ENCODE results near the gene NDUFS4. TPM values are rescaled to one million over a fixed set of nuclear protein-coding genes. Genes with fewer than 3 reads are reported as not detected.

NDUFS4 gene
- polyA plus RNA-seq, 4 donors, result 95.0 to 142 (median 125) TPM

GRCh38 chr5:53575831-53576230, 15.4 kb downstream of the NDUFS4 start:
- FAIRE-seq (no peak), DNase-seq (no peak)
- H3K27me3 ChIP-seq (ENCODE audit: control insufficient read depth in 3 of 3, insufficient read depth in 3 of 3, low read length in 3 of 3), result no peaks in the 10 kb centered on the region
- no peak overlapping the region for H3K27ac ChIP-seq (ENCODE audit: low read depth in 1 of 3, low read length in 2 of 3)
- H3K36me3 ChIP-seq (ENCODE audit: control insufficient read depth in 3 of 3, insufficient read depth in 2 of 3, low read depth in 1 of 3, low read length in 3 of 3), result no peaks in the 10 kb centered on the region
- no peaks in the 10 kb centered on the region for H3K9me3 ChIP-seq (ENCODE audit: control insufficient read depth in 2 of 2, insufficient read depth in 1 of 2, low read depth in 1 of 2, low read length in 1 of 2)
- peaks cover 0 to 2% (median 0%) of the 10 kb centered on the region in 3 donors for H3K4me1 ChIP-seq (ENCODE audit: control insufficient read depth in 3 of 3, insufficient read depth in 2 of 3, low read depth in 1 of 3, low read length in 2 of 3)
- no peak overlapping the region for H3K4me3 ChIP-seq (ENCODE audit: low read depth in 1 of 3, low read length in 3 of 3)

- H3K27me3 ChIP-seq (ENCODE audit: control insufficient read depth in 3 of 3, insufficient read depth in 3 of 3, low read length in 3 of 3), result no peaks in the 10 kb centered on the region
- DNase-seq, result no peak
- peaks cover 0 to 2% (median 0%) of the 10 kb centered on the region in 3 donors for H3K4me1 ChIP-seq (ENCODE audit: control insufficient read depth in 3 of 3, insufficient read depth in 2 of 3, low read depth in 1 of 3, low read length in 2 of 3)
- 78 to 86% (median 83%) methylated on average over 2 of the region's 2 CpGs for WGBS, 3 donors
- no peaks in the 10 kb centered on the region for H3K9me3 ChIP-seq (ENCODE audit: control insufficient read depth in 2 of 2, insufficient read depth in 1 of 2, low read depth in 1 of 2, low read length in 1 of 2)
- H3K36me3 ChIP-seq (ENCODE audit: control insufficient read depth in 3 of 3, insufficient read depth in 2 of 3, low read depth in 1 of 3, low read length in 3 of 3), result no peaks in the 10 kb centered on the region
- no peak overlapping the region for H3K27ac ChIP-seq (ENCODE audit: low read depth in 1 of 3, low read length in 2 of 3)
- no peak overlapping the region for H3K4me3 ChIP-seq (ENCODE audit: low read depth in 1 of 3, low read length in 3 of 3)
- FAIRE-seq, result no peak
Measured at GRCh38 chr5:53576674-53577073, 16.2 kb downstream of the NDUFS4 start.

GRCh38 chr5:53578854-53579253, 18.4 kb downstream of the NDUFS4 start:
- peaks cover 0 to 2% (median 0%) of the 10 kb centered on the region in 3 donors for H3K4me1 ChIP-seq (ENCODE audit: control insufficient read depth in 3 of 3, insufficient read depth in 2 of 3, low read depth in 1 of 3, low read length in 2 of 3)
- H3K27ac ChIP-seq (ENCODE audit: low read depth in 1 of 3, low read length in 2 of 3), result no peak overlapping the region
- peaks cover 0 to 2% (median 0%) of the 10 kb centered on the region in 3 donors for H3K36me3 ChIP-seq (ENCODE audit: control insufficient read depth in 3 of 3, insufficient read depth in 2 of 3, low read depth in 1 of 3, low read length in 3 of 3)
- WGBS, 3 donors, result 92 to 99% (median 94%) methylated on average over 4 of the region's 4 CpGs
- H3K27me3 ChIP-seq (ENCODE audit: control insufficient read depth in 3 of 3, insufficient read depth in 3 of 3, low read length in 3 of 3), result no peaks in the 10 kb centered on the region
- no peaks in the 10 kb centered on the region for H3K9me3 ChIP-seq (ENCODE audit: control insufficient read depth in 2 of 2, insufficient read depth in 1 of 2, low read depth in 1 of 2, low read length in 1 of 2)
- FAIRE-seq (no peak), DNase-seq (no peak)
- no peak overlapping the region for H3K4me3 ChIP-seq (ENCODE audit: low read depth in 1 of 3, low read length in 3 of 3)

- Histone ChIP-seq H3K4me1 (ENCODE audit: control insufficient read depth in 3 of 3, insufficient read depth in 2 of 3, low read depth in 1 of 3, low read length in 2 of 3) (peaks cover 0 to 2% (median 0%) of the 10 kb centered on the region in 3 donors), H3K27me3 (ENCODE audit: control insufficient read depth in 3 of 3, insufficient read depth in 3 of 3, low read length in 3 of 3) (no peaks in the 10 kb centered on the region), H3K9me3 (ENCODE audit: control insufficient read depth in 2 of 2, insufficient read depth in 1 of 2, low read depth in 1 of 2, low read length in 1 of 2) (no peaks in the 10 kb centered on the region), H3K27ac (ENCODE audit: low read depth in 1 of 3, low read length in 2 of 3) (no peak overlapping the region), H3K36me3 (ENCODE audit: control insufficient read depth in 3 of 3, insufficient read depth in 2 of 3, low read depth in 1 of 3, low read length in 3 of 3) (peaks cover 0 to 5% (median 0%) of the 10 kb centered on the region in 3 donors), H3K4me3 (ENCODE audit: low read depth in 1 of 3, low read length in 3 of 3) (no peak overlapping the region)
- DNase-seq (no peak), FAIRE-seq (no peak)
- 93 to 95% (median 94%) methylated on average over 7 of the region's 7 CpGs for WGBS, 3 donors
Measured at GRCh38 chr5:53580547-53580946, 20.1 kb downstream of the NDUFS4 start.

GRCh38 chr5:53582225-53582624, 21.8 kb downstream of the NDUFS4 start:
- no peaks in the 10 kb centered on the region for H3K9me3 ChIP-seq (ENCODE audit: control insufficient read depth in 2 of 2, insufficient read depth in 1 of 2, low read depth in 1 of 2, low read length in 1 of 2)
- no peak for FAIRE-seq
- peaks cover 0 to 5% (median 0%) of the 10 kb centered on the region in 3 donors for H3K36me3 ChIP-seq (ENCODE audit: control insufficient read depth in 3 of 3, insufficient read depth in 2 of 3, low read depth in 1 of 3, low read length in 3 of 3)
- no peak for DNase-seq
- peaks cover 0 to under 1% (median 0%) of the 10 kb centered on the region in 3 donors for H3K4me1 ChIP-seq (ENCODE audit: control insufficient read depth in 3 of 3, insufficient read depth in 2 of 3, low read depth in 1 of 3, low read length in 2 of 3)
- H3K27ac ChIP-seq (ENCODE audit: low read depth in 1 of 3, low read length in 2 of 3), result no peak overlapping the region
- 85 to 87% (median 85%) methylated on average over 4 of the region's 4 CpGs for WGBS, 3 donors
- H3K27me3 ChIP-seq (ENCODE audit: control insufficient read depth in 3 of 3, insufficient read depth in 3 of 3, low read length in 3 of 3), result no peaks in the 10 kb centered on the region
- no peak overlapping the region for H3K4me3 ChIP-seq (ENCODE audit: low read depth in 1 of 3, low read length in 3 of 3)

- no peaks in the 10 kb centered on the region for H3K27me3 ChIP-seq (ENCODE audit: control insufficient read depth in 3 of 3, insufficient read depth in 3 of 3, low read length in 3 of 3)
- FAIRE-seq (no peak), DNase-seq (no peak)
- H3K36me3 ChIP-seq (ENCODE audit: control insufficient read depth in 3 of 3, insufficient read depth in 2 of 3, low read depth in 1 of 3, low read length in 3 of 3), result peaks cover 0 to 5% (median 2%) of the 10 kb centered on the region in 3 donors
- H3K9me3 ChIP-seq (ENCODE audit: control insufficient read depth in 2 of 2, insufficient read depth in 1 of 2, low read depth in 1 of 2, low read length in 1 of 2), result peaks cover 0 to 4% of the 10 kb centered on the region in 2 donors
- H3K4me1 ChIP-seq (ENCODE audit: control insufficient read depth in 3 of 3, insufficient read depth in 2 of 3, low read depth in 1 of 3, low read length in 2 of 3), result peaks cover 0 to 2% (median 0%) of the 10 kb centered on the region in 3 donors
- H3K4me3 ChIP-seq (ENCODE audit: low read depth in 1 of 3, low read length in 3 of 3), result no peak overlapping the region
- H3K27ac ChIP-seq (ENCODE audit: low read depth in 1 of 3, low read length in 2 of 3), result no peak overlapping the region
- 92 to 98% (median 97%) methylated on average over 1 of the region's 1 CpG for WGBS, 3 donors
Measured at GRCh38 chr5:53590759-53591158, 30.3 kb downstream of the NDUFS4 start.

- no peak for FAIRE-seq
Measured at GRCh38 chr5:53594419-53594818, 34.0 kb downstream of the NDUFS4 start.

GRCh38 chr5:53597894-53598293, 37.5 kb downstream of the NDUFS4 start:
- WGBS, 3 donors, result 78 to 92% (median 89%) methylated on average over 4 of the region's 4 CpGs
- no peak for DNase-seq
- Histone ChIP-seq H3K4me1 (ENCODE audit: control insufficient read depth in 3 of 3, insufficient read depth in 2 of 3, low read depth in 1 of 3, low read length in 2 of 3) (peaks cover 0 to 2% (median 1%) of the 10 kb centered on the region in 3 donors), H3K36me3 (ENCODE audit: control insufficient read depth in 3 of 3, insufficient read depth in 2 of 3, low read depth in 1 of 3, low read length in 3 of 3) (no peaks in the 10 kb centered on the region), H3K27me3 (ENCODE audit: control insufficient read depth in 3 of 3, insufficient read depth in 3 of 3, low read length in 3 of 3) (no peaks in the 10 kb centered on the region), H3K9me3 (ENCODE audit: control insufficient read depth in 2 of 2, insufficient read depth in 1 of 2, low read depth in 1 of 2, low read length in 1 of 2) (no peaks in the 10 kb centered on the region), H3K27ac (ENCODE audit: low read depth in 1 of 3, low read length in 2 of 3) (no peak overlapping the region), H3K4me3 (ENCODE audit: low read depth in 1 of 3, low read length in 3 of 3) (no peak overlapping the region)
- no peak for FAIRE-seq

More at GRCh38 chr5:53594419-53594818, 34.0 kb downstream of the NDUFS4 start:
- DNase-seq, result no peak
- 93 to 98% (median 97%) methylated on average over 1 of the region's 1 CpG for WGBS, 3 donors
- H3K4me3 ChIP-seq (ENCODE audit: low read depth in 1 of 3, low read length in 3 of 3), result no peak overlapping the region
- no peaks in the 10 kb centered on the region for H3K27me3 ChIP-seq (ENCODE audit: control insufficient read depth in 3 of 3, insufficient read depth in 3 of 3, low read length in 3 of 3)
- H3K36me3 ChIP-seq (ENCODE audit: control insufficient read depth in 3 of 3, insufficient read depth in 2 of 3, low read depth in 1 of 3, low read length in 3 of 3), result peaks cover 0 to 3% (median 0%) of the 10 kb centered on the region in 3 donors
- H3K9me3 ChIP-seq (ENCODE audit: control insufficient read depth in 2 of 2, insufficient read depth in 1 of 2, low read depth in 1 of 2, low read length in 1 of 2), result peaks cover 0 to 4% of the 10 kb centered on the region in 2 donors
- no peak overlapping the region for H3K27ac ChIP-seq (ENCODE audit: low read depth in 1 of 3, low read length in 2 of 3)
- peaks cover 0 to 2% (median 0%) of the 10 kb centered on the region in 3 donors for H3K4me1 ChIP-seq (ENCODE audit: control insufficient read depth in 3 of 3, insufficient read depth in 2 of 3, low read depth in 1 of 3, low read length in 2 of 3)

- H3K27ac ChIP-seq (ENCODE audit: low read depth in 1 of 3, low read length in 2 of 3), result no peak overlapping the region
- no peak for FAIRE-seq
- DNase-seq, result no peak
- H3K27me3 ChIP-seq (ENCODE audit: control insufficient read depth in 3 of 3, insufficient read depth in 3 of 3, low read length in 3 of 3), result no peaks in the 10 kb centered on the region
- peaks cover 0 to 1% (median 0%) of the 10 kb centered on the region in 3 donors for H3K4me1 ChIP-seq (ENCODE audit: control insufficient read depth in 3 of 3, insufficient read depth in 2 of 3, low read depth in 1 of 3, low read length in 2 of 3)
- WGBS, 3 donors, result 74 to 88% (median 83%) methylated on average over 5 of the region's 5 CpGs
- H3K9me3 ChIP-seq (ENCODE audit: control insufficient read depth in 2 of 2, insufficient read depth in 1 of 2, low read depth in 1 of 2, low read length in 1 of 2), result no peaks in the 10 kb centered on the region
- H3K4me3 ChIP-seq (ENCODE audit: low read depth in 1 of 3, low read length in 3 of 3), result no peak overlapping the region
- H3K36me3 ChIP-seq (ENCODE audit: control insufficient read depth in 3 of 3, insufficient read depth in 2 of 3, low read depth in 1 of 3, low read length in 3 of 3), result peaks cover 0 to 9% (median 0%) of the 10 kb centered on the region in 3 donors
Measured at GRCh38 chr5:53601570-53601969, 41.1 kb downstream of the NDUFS4 start.

Data from small intestine (tissue), 7 donors.